Ishikawa (cell line): Measurements from ENCODE around the gene CD300E.

Experiments used
- CEBPB ChIP-seq: IDR thresholded peaks from 2 replicates; pipeline ENCODE4 v1.6.1; 2012
- FOXM1 ChIP-seq: IDR thresholded peaks from 2 replicates; pipeline ENCODE4 v1.6.1; 2012; ENCODE audit warnings: low read depth, borderline replicate concordance
- NFIC ChIP-seq: IDR thresholded peaks from 2 replicates; pipeline ENCODE4 v1.6.1; 2012
- RAD21 ChIP-seq: IDR thresholded peaks from 2 replicates; pipeline ENCODE4 v1.6.1; 2012; ENCODE audit warnings: low read depth
- TEAD4 ChIP-seq: IDR thresholded peaks from 2 replicates; pipeline ENCODE4 v1.6.1; 2012
- YY1 ChIP-seq: IDR thresholded peaks from 2 replicates; pipeline ENCODE4 v1.6.1; 2012; ENCODE audit warnings: low read depth
- ZBTB7A ChIP-seq: IDR thresholded peaks from 2 replicates; pipeline ENCODE4 v1.6.1; 2012; ENCODE audit warnings: low read depth
- TF ChIP-seq, protein P1 (sequence below): IDR thresholded peaks from 2 replicates; pipeline ENCODE4 v1.6.1; 2012
- TF ChIP-seq, protein P2 (sequence below): IDR thresholded peaks from 2 replicates; pipeline ENCODE4 v1.6.1; 2012; ENCODE audit warnings: low read depth, mild to moderate bottlenecking

DNA sequence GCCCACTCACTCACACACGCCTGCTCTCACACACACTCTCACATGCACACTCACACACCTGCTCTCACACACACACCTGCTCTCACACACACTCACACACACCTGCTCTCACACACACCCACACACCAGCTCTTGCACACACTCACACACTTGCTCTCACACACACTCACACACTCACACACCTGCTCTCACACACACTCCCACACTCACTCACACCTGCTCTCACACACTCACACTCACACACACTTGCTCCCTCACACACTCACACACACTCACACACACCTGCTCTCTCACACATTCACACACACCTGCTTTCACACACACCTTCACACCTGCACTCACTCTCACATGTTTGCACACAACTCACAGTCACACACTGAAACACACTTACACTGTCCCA lies 60.2 kb downstream of the CD300E start:
- no peak for TF ChIP-seq RAD21
- no peak for TF ChIP-seq CEBPB
- no peak for TF ChIP-seq ZBTB7A
- TF ChIP-seq, protein P1, sequence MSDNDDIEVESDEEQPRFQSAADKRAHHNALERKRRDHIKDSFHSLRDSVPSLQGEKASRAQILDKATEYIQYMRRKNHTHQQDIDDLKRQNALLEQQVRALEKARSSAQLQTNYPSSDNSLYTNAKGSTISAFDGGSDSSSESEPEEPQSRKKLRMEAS: no peak
- TF ChIP-seq TEAD4: no peak
- TF ChIP-seq, protein P2, sequence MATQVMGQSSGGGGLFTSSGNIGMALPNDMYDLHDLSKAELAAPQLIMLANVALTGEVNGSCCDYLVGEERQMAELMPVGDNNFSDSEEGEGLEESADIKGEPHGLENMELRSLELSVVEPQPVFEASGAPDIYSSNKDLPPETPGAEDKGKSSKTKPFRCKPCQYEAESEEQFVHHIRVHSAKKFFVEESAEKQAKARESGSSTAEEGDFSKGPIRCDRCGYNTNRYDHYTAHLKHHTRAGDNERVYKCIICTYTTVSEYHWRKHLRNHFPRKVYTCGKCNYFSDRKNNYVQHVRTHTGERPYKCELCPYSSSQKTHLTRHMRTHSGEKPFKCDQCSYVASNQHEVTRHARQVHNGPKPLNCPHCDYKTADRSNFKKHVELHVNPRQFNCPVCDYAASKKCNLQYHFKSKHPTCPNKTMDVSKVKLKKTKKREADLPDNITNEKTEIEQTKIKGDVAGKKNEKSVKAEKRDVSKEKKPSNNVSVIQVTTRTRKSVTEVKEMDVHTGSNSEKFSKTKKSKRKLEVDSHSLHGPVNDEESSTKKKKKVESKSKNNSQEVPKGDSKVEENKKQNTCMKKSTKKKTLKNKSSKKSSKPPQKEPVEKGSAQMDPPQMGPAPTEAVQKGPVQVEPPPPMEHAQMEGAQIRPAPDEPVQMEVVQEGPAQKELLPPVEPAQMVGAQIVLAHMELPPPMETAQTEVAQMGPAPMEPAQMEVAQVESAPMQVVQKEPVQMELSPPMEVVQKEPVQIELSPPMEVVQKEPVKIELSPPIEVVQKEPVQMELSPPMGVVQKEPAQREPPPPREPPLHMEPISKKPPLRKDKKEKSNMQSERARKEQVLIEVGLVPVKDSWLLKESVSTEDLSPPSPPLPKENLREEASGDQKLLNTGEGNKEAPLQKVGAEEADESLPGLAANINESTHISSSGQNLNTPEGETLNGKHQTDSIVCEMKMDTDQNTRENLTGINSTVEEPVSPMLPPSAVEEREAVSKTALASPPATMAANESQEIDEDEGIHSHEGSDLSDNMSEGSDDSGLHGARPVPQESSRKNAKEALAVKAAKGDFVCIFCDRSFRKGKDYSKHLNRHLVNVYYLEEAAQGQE: no peak
- TF ChIP-seq FOXM1: no peak
- TF ChIP-seq NFIC: no peak
- no peak for TF ChIP-seq YY1
